K562 (cell line): ENCODE measurements around the gene SDS. TPM values are rescaled to one million over a fixed set of nuclear protein-coding genes. Genes with fewer than 3 reads are reported as not detected.

Experiments
- ATAC-seq: fragments of 200-7000 bp; cut with Tn5 transposase; 3 replicates; pipeline ENCODE4 v1.9.1; 2020; ENCODE audit warnings: moderate library complexity
- BruUV-seq: library from RNA; stranded (reverse); fragments of 400-500 nt; replicated peaks from 2 replicates; lab custom pipeline; 2021; lab: Mats Ljungman, UMichigan
- CTCF ChIA-PET: fragments of 300-600 bp; formaldehyde crosslinking; extraction: SDS; loops from one replicate; lab custom pipeline; 2021; ENCODE audit warnings: low intra/inter-chr PET ratio; lab: Yijun Ruan, JAX
- POLR2A ChIA-PET: fragments of 300-600, 350-650 bp; sonication (Branson Sonifier 250); formaldehyde crosslinking; extraction: SDS; loops from one replicate; lab custom pipeline; 2021; ENCODE audit warnings: antibody characterized with exemption, inconsistent platforms; lab: Yijun Ruan, JAX
- DNase-seq, 4 experiments: peaks; one replicate each; pipeline versions ENCODE4 v3.0.0 to v3.0.0-alpha.2; 2011 to 2018; ENCODE audit warnings: low spot score in 3 of 4, mixed read lengths in 3 of 4; ENCODE audit errors: extremely low read depth in 1 of 4
- FAIRE-seq: peaks from 2 replicates; lab custom pipeline; 2011; peaks lifted over from hg19 to GRCh38; lab: Jason Lieb, UNC
- H2AFZ ChIP-seq: 2 replicates; pipeline ENCODE4 v1.6.0; 2011; ENCODE audit warnings: low read depth, low read length, control low read depth, inconsistent platforms
- H3K27ac ChIP-seq: fragments of 200-600 bp; 3 replicates; pipeline ENCODE4 v1.8.0; 2011; ENCODE audit warnings: low read depth, mild to moderate bottlenecking, control low read depth, inconsistent platforms, low read length, moderate library complexity, mixed read lengths; ENCODE audit errors: extremely low read depth
- H3K27me3 ChIP-seq, 2 experiments: fragments of 300-600 bp in 1 of 2; 2 replicates in 1 of 2; 3 replicates in 1 of 2; pipeline versions ENCODE4 v1.6.0 to v1.8.0; 2011; ENCODE audit warnings: inconsistent platforms in 2 of 2, low read length in 2 of 2, mild to moderate bottlenecking in 1 of 2, mixed read lengths in 1 of 2, moderate library complexity in 1 of 2; ENCODE audit not compliant: control insufficient read depth in 2 of 2, insufficient read depth in 2 of 2
- H3K36me3 ChIP-seq: fragments of 300-600 bp; 3 replicates; pipeline ENCODE4 v1.8.0; 2011; ENCODE audit warnings: mild to moderate bottlenecking, low read length, inconsistent platforms; ENCODE audit not compliant: control insufficient read depth, insufficient read depth
- H3K4me1 ChIP-seq, 2 experiments: fragments of 200-600 bp in 1 of 2; replicated peaks in 1 of 2; 2 replicates in 1 of 2; 3 replicates in 1 of 2; pipeline versions ENCODE4 v1.5.1 to v1.8.0; 2011; ENCODE audit warnings: inconsistent platforms in 2 of 2, low read length in 2 of 2, mild to moderate bottlenecking in 1 of 2, mixed read lengths in 1 of 2, moderate library complexity in 1 of 2; ENCODE audit not compliant: control insufficient read depth in 2 of 2, insufficient read depth in 2 of 2
- H3K4me2 ChIP-seq: 2 replicates; pipeline ENCODE4 v1.6.1; 2011; ENCODE audit warnings: low read length, control low read depth, inconsistent platforms, mixed read lengths; ENCODE audit not compliant: insufficient read depth
- H3K4me3 ChIP-seq: fragments of 200-600 bp; sonication (generic), shearing (Covaris generic); 2 replicates; pipeline ENCODE4 v1.5.1; 2016; ENCODE audit warnings: control low read depth, inconsistent platforms
- H3K79me2 ChIP-seq: fragments of 200-600 bp; 3 replicates; pipeline ENCODE4 v1.8.0; 2011; ENCODE audit warnings: low read length, inconsistent platforms; ENCODE audit not compliant: control insufficient read depth, insufficient read depth
- H3K9ac ChIP-seq, 2 experiments: 2 replicates each; pipeline versions ENCODE4 v1.6.0 to v1.6.1; 2011; ENCODE audit warnings: low read depth in 2 of 2, low read length in 2 of 2, control low read depth in 1 of 2, inconsistent platforms in 1 of 2, mild to moderate bottlenecking in 1 of 2, mixed read lengths in 1 of 2; ENCODE audit not compliant: insufficient read depth in 1 of 2
- H3K9me1 ChIP-seq: one replicate; pipeline ENCODE4 v1.6.0; 2011; ENCODE audit warnings: inconsistent platforms, mild to moderate bottlenecking, low read length, moderate library complexity; ENCODE audit not compliant: control insufficient read depth, insufficient read depth
- H3K9me3 ChIP-seq: replicated peaks from 2 replicates; pipeline ENCODE4 v1.5.1; 2011; ENCODE audit warnings: low read depth, low read length, inconsistent platforms; ENCODE audit not compliant: control insufficient read depth, insufficient read depth
- H4K20me1 ChIP-seq: replicated peaks from 2 replicates; pipeline ENCODE4 v1.6.1; 2011; ENCODE audit warnings: low read length, inconsistent platforms, mixed read lengths; ENCODE audit not compliant: control insufficient read depth, insufficient read depth
- CHD4 ChIP-seq: fragments of 200-600 bp; sonication (generic); IDR thresholded peaks from 3 replicates; pipeline ENCODE4 v1.6.1; 2012; ENCODE audit warnings: low read depth, mild to moderate bottlenecking, mixed read lengths, low read length, inconsistent platforms; ENCODE audit not compliant: insufficient read depth, insufficient replicate concordance, poor library complexity, severe bottlenecking
- FOXM1 ChIP-seq, 2 experiments: fragments of 450-650 bp in 1 of 2; sonication (generic) in 1 of 2; formaldehyde crosslinking in 1 of 2; IDR thresholded peaks; 2 replicates each; pipeline versions ENCODE4 v1.6.1 to v1.9.0; 2017 to 2022; ENCODE audit warnings: low read depth in 2 of 2, mild to moderate bottlenecking in 2 of 2, missing genetic modification reagents in 1 of 2, moderate library complexity in 1 of 2
- NBN ChIP-seq: fragments of 450-650 bp; IDR thresholded peaks from 2 replicates; pipeline ENCODE4 v1.6.1; 2016; ENCODE audit warnings: low read depth, mild to moderate bottlenecking
- PCBP2 ChIP-seq: fragments of 200-400 bp; formaldehyde crosslinking; IDR thresholded peaks from 2 replicates; pipeline ENCODE4 v1.6.1; 2018; ENCODE audit warnings: low read length, low read depth, mild to moderate bottlenecking, moderate library complexity; ENCODE audit not compliant: poor library complexity, severe bottlenecking
- PHTF2 ChIP-seq: fragments of 250-450 bp; sonication (Bioruptor Pico); IDR thresholded peaks from 2 replicates; pipeline ENCODE4 v1.5.0; 2021; ENCODE audit warnings: mild to moderate bottlenecking
- RBM34 ChIP-seq: fragments of 200-400 bp; formaldehyde crosslinking; IDR thresholded peaks from 2 replicates; pipeline ENCODE4 v1.6.1; 2018; ENCODE audit warnings: low read length, borderline replicate concordance; ENCODE audit not compliant: insufficient read depth
- REST ChIP-seq, 2 experiments: fragments of 450-650 bp; formaldehyde crosslinking in 1 of 2; IDR thresholded peaks; 2 replicates each; pipeline versions ENCODE4 v1.4.0 to v1.6.1; 2014 to 2020; ENCODE audit warnings: mild to moderate bottlenecking in 2 of 2, borderline replicate concordance in 1 of 2, low read depth in 1 of 2
- SMAD3 ChIP-seq: fragments of 450-650 bp; formaldehyde crosslinking; conservative IDR thresholded peaks from 2 replicates; pipeline ENCODE4 v1.4.0; 2020; ENCODE audit warnings: mild to moderate bottlenecking
- ZBTB9 ChIP-seq: fragments of 450-650 bp; formaldehyde crosslinking; IDR thresholded peaks from 2 replicates; pipeline ENCODE4 v1.4.0; 2020; ENCODE audit warnings: mild to moderate bottlenecking, moderate library complexity
- ZNF121 ChIP-seq: sonication (generic); formaldehyde crosslinking; conservative IDR thresholded peaks from 2 replicates; pipeline ENCODE4 v1.8.0; 2022; ENCODE audit warnings: missing genetic modification reagents
- ZNF324 ChIP-seq: fragments of 250-450 bp; sonication (Bioruptor Pico); IDR thresholded peaks from 2 replicates; pipeline ENCODE4 v1.4.0; 2020; ENCODE audit warnings: mild to moderate bottlenecking
- WGBS: fragments of 100-300 bp; shearing (Covaris generic); methylation state at CpG from one replicate; pipeline ENCODE4 v1.1.6; 2016; ENCODE audit warnings: low coverage, mixed read lengths; ENCODE audit not compliant: insufficient coverage; ENCODE audit errors: missing lambda C conversion rate; 5-methylcytosine and 5-hydroxymethylcytosine counted together
- in situ Hi-C: fragments of 300-500 bp; cut with MboI; formaldehyde crosslinking; loops from 4 replicates; pipeline ENCODE4 v1.15.0; 2018; ENCODE audit warnings: inconsistent platforms, mixed read lengths
- intact Hi-C: fragments of 100-400 bp; cut with micrococcal nuclease; formaldehyde crosslinking; loops from 2 replicates; pipeline ENCODE4 v1.14.2; 2022
- polyA plus RNA-seq, 8 experiments: library from polyadenylated mRNA; depleted of rRNA in 4 of 8; stranded (reverse) in 5 of 8; unstranded in 3 of 8; fragments of >200 nt; fragmentation: Nextera tagmentation in 2 of 8; fragmentation: Illumina TruSeq in 1 of 8; extraction: Ambion mirVana in 2 of 8; extraction: Trizol in 1 of 8; gene quantifications; 2 replicates each; pipeline versions ENCODE4 v1.2.1 to v1.2.3, GENCODE V29; 2011 to 2014; ENCODE audit warnings: inconsistent platforms in 1 of 8, missing spikeins in 1 of 8
- total RNA-seq, 7 experiments: library from RNA; depleted of rRNA in 6 of 7; stranded (reverse); fragments of >200 nt in 6 of 7; fragmentation: Illumina TruSeq in 2 of 7; extraction: Trizol in 2 of 7; gene quantifications; 2 replicates each; pipeline versions ENCODE4 v1.2.1 to v1.2.3, GENCODE V29; 2011 to 2021; ENCODE audit warnings: low replicate concordance in 1 of 7

The SDS gene
- total and polyA plus RNA-seq, 9 of the 15 experiments (the other 6 are each of a cell fraction or from before 2014, with no cell fraction given): 0.07 to 1.1 (median 0.12) TPM; not detected in 1

GRCh38 chr12:113361574-113362370 lies 41.9 kb downstream of the SDS start:
- in situ Hi-C loops (no loop called here), intact Hi-C loops (no loop called here)
- H3K4me1 ChIP-seq: peaks cover 21 to 35% of the 10 kb centered on the region in 2 experiments
- H3K4me2 ChIP-seq: no peak overlapping the region
- ChIA-PET POLR2A (interaction anchor here (0.7 kb wide), 1 partner anchor 18 kb away, joined by 3 read pairs; no protein-coding TSS in a partner anchor), CTCF (no interaction called here)
- no peaks in the 10 kb centered on the region for H3K9me3 ChIP-seq
- no peaks in the 10 kb centered on the region for H3K27me3 ChIP-seq
- DNase-seq: no peak
- no peak overlapping the region for H2AFZ ChIP-seq
- H3K36me3 ChIP-seq: peaks cover 30% of the 10 kb centered on the region; the same call in 2 of the 3 replicates
- no peaks in the 10 kb centered on the region for H3K9me1 ChIP-seq
- no peak overlapping the region for H3K27ac ChIP-seq
- BruUV-seq: no TSS peak
- H4K20me1 ChIP-seq: peaks cover 11% of the 10 kb centered on the region
- peaks cover 27% of the 10 kb centered on the region for H3K79me2 ChIP-seq
- no peak for FAIRE-seq
- H3K4me3 ChIP-seq: no peak overlapping the region
- peak overlapping the region in 1 of 2 experiments; percentile 53; a peak in 1 of 4 replicates for H3K9ac ChIP-seq
- WGBS: 75% methylated on average over 12 of the region's 12 CpGs
- no peak for ATAC-seq
- TF ChIP-seq RBM34: no peak
- peak; percentile 25; the same call in 1 of the 2 replicates for TF ChIP-seq ZNF121
- peak; percentile 7; the same call in 1 of the 2 replicates for TF ChIP-seq REST (IDR thresholded peaks at IDR 0.05; ENCODE audit: borderline replicate concordance)
- TF ChIP-seq REST (CRISPR knock-in tag; IDR thresholded peaks at IDR 0.05; ENCODE audit: low read depth): no peak
- no peak for TF ChIP-seq SMAD3 (CRISPR knock-in tag)
- TF ChIP-seq NBN: no peak
- TF ChIP-seq ZBTB9 (CRISPR knock-in tag): no peak
- TF ChIP-seq PHTF2 (CRISPR knock-in tag): no peak
- no peak for TF ChIP-seq PCBP2
- TF ChIP-seq FOXM1 (IDR thresholded peaks at IDR 0.05; ENCODE audit: low read depth): no peak
- no peak for TF ChIP-seq FOXM1 (CRISPR knock-in tag; IDR thresholded peaks at IDR 0.05; ENCODE audit: low read depth)
- no peak for TF ChIP-seq ZNF324
- no peak for TF ChIP-seq CHD4
